Sigmoid colon (tissue), 7 donors: Measurements from ENCODE around the gene PLCB1. TPM values are rescaled to one million over a fixed set of nuclear protein-coding genes. Genes with fewer than 3 reads are reported as not detected.

Experiments used
- DNase-seq: peaks from one replicate; pipeline ENCODE4 v3.0.0-alpha.2; 2019
- H3K27ac ChIP-seq, 4 donors: fragments of 200-600 bp; sonication (generic); one replicate each; pipeline ENCODE4 v1.5.1; 2016 to 2019; ENCODE audit warnings: mild to moderate bottlenecking in 1 of 4
- H3K27me3 ChIP-seq, 3 donors: fragments of 200-600 bp; sonication (generic); one replicate each; pipeline ENCODE4 v1.5.1; 2019; ENCODE audit warnings: mild to moderate bottlenecking in 1 of 3
- H3K36me3 ChIP-seq, 4 donors: fragments of 200-600 bp; sonication (generic); one replicate each; pipeline ENCODE4 v1.5.1; 2016 to 2019
- H3K4me1 ChIP-seq, 4 donors: fragments of 200-600 bp; sonication (generic); one replicate each; pipeline ENCODE4 v1.5.1; 2017 to 2019
- H3K4me3 ChIP-seq, 4 donors: fragments of 200-600 bp; sonication (generic); one replicate each; pipeline ENCODE4 v1.5.1; 2017 to 2019; ENCODE audit warnings: mild to moderate bottlenecking in 2 of 4, moderate library complexity in 1 of 4
- H3K9me3 ChIP-seq, 4 donors: fragments of 200-600 bp in 3 of 4; sonication (generic) in 3 of 4; one replicate each; pipeline versions ENCODE4 v1.5.1 to v1.6.1; 2013 to 2019
- CTCF ChIP-seq, 4 experiments: fragments of 450-650 bp in 3 of 4; fragments of 200-600 bp in 1 of 4; IDR thresholded peaks; one replicate each; pipeline ENCODE4 v1.5.1; 2016 to 2019; ENCODE audit warnings: antibody characterized with exemption in 4 of 4, mild to moderate bottlenecking in 3 of 4, moderate library complexity in 2 of 4
- EP300 ChIP-seq, 4 donors: sonication (generic); formaldehyde crosslinking; IDR thresholded peaks; one replicate each; pipeline ENCODE4 v1.6.1; 2017; ENCODE audit warnings: antibody characterized with exemption in 4 of 4
- POLR2A ChIP-seq, 2 donors: fragments of 450-650 bp; IDR thresholded peaks; one replicate each; pipeline ENCODE4 v1.6.1; 2016; ENCODE audit warnings: antibody characterized with exemption in 2 of 2, mild to moderate bottlenecking in 2 of 2, moderate library complexity in 2 of 2
- POLR2AphosphoS5 ChIP-seq, 4 donors: sonication (generic); formaldehyde crosslinking; IDR thresholded peaks; one replicate each; pipeline ENCODE4 v1.6.1; 2017; ENCODE audit warnings: antibody characterized with exemption in 4 of 4
- WGBS, 2 donors: extraction: QIAGEN DNeasy Blood & Tissue Kit; methylation state at CpG; one replicate each; pipeline ENCODE4 v1.1.7; 2013; 5-methylcytosine and 5-hydroxymethylcytosine counted together
- intact Hi-C: fragments of 100-400 bp; cut with DNase I; formaldehyde crosslinking; loops from one replicate; pipeline ENCODE4 v1.15.1; 2023
- polyA plus RNA-seq, 3 donors: library from polyadenylated mRNA; stranded (reverse); fragments of 200-250 nt; gene quantifications; one replicate each; pipeline ENCODE4 v1.2.3, GENCODE V29; 2013
- total RNA-seq, 4 donors: library from RNA; depleted of rRNA; stranded (reverse); fragments of >200 nt; gene quantifications; one replicate each; pipeline ENCODE4 v1.1.0, GENCODE V29; 2016
- donor health status: healthy with polysubstance abuse.
- donor health status: Bipolar disorder and iron deficiency.
- donor health status: healthy.

The PLCB1 gene
- total and polyA plus RNA-seq, 7 donors = 0.92 to 117 (median 86.7) TPM

- intact Hi-C loops = no loop called here
- Histone ChIP-seq H3K4me3 (no peak overlapping the region), H3K27ac (no peak overlapping the region), H3K4me1 (no peaks in the 10 kb centered on the region), H3K36me3 (no peaks in the 10 kb centered on the region), H3K27me3 (no peaks in the 10 kb centered on the region), H3K9me3 (no peaks in the 10 kb centered on the region)
- DNase-seq = no peak
- TF ChIP-seq POLR2AphosphoS5 (IDR thresholded peaks at IDR 0.05) (no peak), EP300 (IDR thresholded peaks at IDR 0.05) (no peak), POLR2A (IDR thresholded peaks at IDR 0.05) (no peak), CTCF (IDR thresholded peaks at IDR 0.05) (no peak)
Observed at GRCh38 chr20:8200220-8200619, 68.2 kb downstream of the PLCB1 start.

GRCh38 chr20:8203366-8203765 is 71.3 kb downstream of the PLCB1 start:
- no peaks in the 10 kb centered on the region for H3K36me3 ChIP-seq
- DNase-seq = no peak
- H3K9me3 ChIP-seq = no peaks in the 10 kb centered on the region
- TF ChIP-seq POLR2AphosphoS5 (IDR thresholded peaks at IDR 0.05) = no peak
- no peak for TF ChIP-seq CTCF (IDR thresholded peaks at IDR 0.05)
- TF ChIP-seq EP300 (IDR thresholded peaks at IDR 0.05) = no peak
- no peak for TF ChIP-seq POLR2A (IDR thresholded peaks at IDR 0.05)
- peaks cover 0 to 17% (median 15%) of the 10 kb centered on the region in 4 donors for H3K4me1 ChIP-seq
- H3K27me3 ChIP-seq = no peaks in the 10 kb centered on the region
- no peak overlapping the region for H3K27ac ChIP-seq
- no peak overlapping the region for H3K4me3 ChIP-seq
- intact Hi-C loops = no loop called here
- 78% methylated on average over 1 of the region's 1 CpG for WGBS, 2 donors

GRCh38 chr20:8205996-8206395 is 73.9 kb downstream of the PLCB1 start:
- DNase-seq = no peak
- no peak for TF ChIP-seq POLR2AphosphoS5 (IDR thresholded peaks at IDR 0.05)
- TF ChIP-seq EP300 (IDR thresholded peaks at IDR 0.05) = no peak
- TF ChIP-seq CTCF (IDR thresholded peaks at IDR 0.05) = no peak
- no peak for TF ChIP-seq POLR2A (IDR thresholded peaks at IDR 0.05)
- H3K4me1 ChIP-seq = peaks cover 0 to 23% (median 20%) of the 10 kb centered on the region in 4 donors
- H3K36me3 ChIP-seq = no peaks in the 10 kb centered on the region
- no peak overlapping the region for H3K4me3 ChIP-seq
- H3K9me3 ChIP-seq = no peaks in the 10 kb centered on the region
- no peaks in the 10 kb centered on the region for H3K27me3 ChIP-seq
- intact Hi-C loops = no loop called here
- H3K27ac ChIP-seq = no peak overlapping the region
- 49 to 72% methylated on average over 1 of the region's 1 CpG for WGBS, 2 donors

- no peak overlapping the region for H3K4me3 ChIP-seq
- no peak for DNase-seq
- H3K36me3 ChIP-seq = no peaks in the 10 kb centered on the region
- H3K9me3 ChIP-seq = no peaks in the 10 kb centered on the region
- no peak overlapping the region for H3K27ac ChIP-seq
- intact Hi-C loops = no loop called here
- WGBS, 2 donors = 61 to 69% methylated on average over 1 of the region's 1 CpG
- peaks cover 0 to 26% (median 22%) of the 10 kb centered on the region in 4 donors for H3K4me1 ChIP-seq
- H3K27me3 ChIP-seq = no peaks in the 10 kb centered on the region
- TF ChIP-seq EP300 (IDR thresholded peaks at IDR 0.05) = no peak
- no peak for TF ChIP-seq POLR2AphosphoS5 (IDR thresholded peaks at IDR 0.05)
- TF ChIP-seq POLR2A (IDR thresholded peaks at IDR 0.05) = no peak
- no peak for TF ChIP-seq CTCF (IDR thresholded peaks at IDR 0.05)
Observed at GRCh38 chr20:8208226-8208625, 76.2 kb downstream of the PLCB1 start.

GRCh38 chr20:8209061-8209460 is 77.0 kb downstream of the PLCB1 start:
- Histone ChIP-seq H3K36me3 (no peaks in the 10 kb centered on the region), H3K27me3 (no peaks in the 10 kb centered on the region), H3K9me3 (no peaks in the 10 kb centered on the region), H3K4me3 (no peak overlapping the region), H3K27ac (peak overlapping the region in 1 of 4 donors; percentile 29), H3K4me1 (peaks cover 0 to 29% (median 25%) of the 10 kb centered on the region in 4 donors)
- TF ChIP-seq POLR2A (IDR thresholded peaks at IDR 0.05) (no peak), EP300 (IDR thresholded peaks at IDR 0.05) (no peak), POLR2AphosphoS5 (IDR thresholded peaks at IDR 0.05) (no peak), CTCF (IDR thresholded peaks at IDR 0.05) (no peak)
- no peak for DNase-seq
- 12 to 19% methylated on average over 2 of the region's 2 CpGs for WGBS, 2 donors
- intact Hi-C loops = no loop called here
